Activated CD4-positive, CD25-positive, alpha-beta regulatory T cell treated with anti-CD3 and anti-CD28 coated beads, Interleukin-2, amount 50 U/mL, for 72 hours (primary cell): Measurements from ENCODE around the gene IFNA14.
"Not testable (repeated sequence)": the region's sequence is repeated elsewhere in the genome, so short reads cannot be mapped to it uniquely, and the experiment has no call there.

Source experiments
- DNase-seq: peaks from one replicate; pipeline ENCODE4 v3.0.0; 2021

The IFNA14 gene

DNA sequence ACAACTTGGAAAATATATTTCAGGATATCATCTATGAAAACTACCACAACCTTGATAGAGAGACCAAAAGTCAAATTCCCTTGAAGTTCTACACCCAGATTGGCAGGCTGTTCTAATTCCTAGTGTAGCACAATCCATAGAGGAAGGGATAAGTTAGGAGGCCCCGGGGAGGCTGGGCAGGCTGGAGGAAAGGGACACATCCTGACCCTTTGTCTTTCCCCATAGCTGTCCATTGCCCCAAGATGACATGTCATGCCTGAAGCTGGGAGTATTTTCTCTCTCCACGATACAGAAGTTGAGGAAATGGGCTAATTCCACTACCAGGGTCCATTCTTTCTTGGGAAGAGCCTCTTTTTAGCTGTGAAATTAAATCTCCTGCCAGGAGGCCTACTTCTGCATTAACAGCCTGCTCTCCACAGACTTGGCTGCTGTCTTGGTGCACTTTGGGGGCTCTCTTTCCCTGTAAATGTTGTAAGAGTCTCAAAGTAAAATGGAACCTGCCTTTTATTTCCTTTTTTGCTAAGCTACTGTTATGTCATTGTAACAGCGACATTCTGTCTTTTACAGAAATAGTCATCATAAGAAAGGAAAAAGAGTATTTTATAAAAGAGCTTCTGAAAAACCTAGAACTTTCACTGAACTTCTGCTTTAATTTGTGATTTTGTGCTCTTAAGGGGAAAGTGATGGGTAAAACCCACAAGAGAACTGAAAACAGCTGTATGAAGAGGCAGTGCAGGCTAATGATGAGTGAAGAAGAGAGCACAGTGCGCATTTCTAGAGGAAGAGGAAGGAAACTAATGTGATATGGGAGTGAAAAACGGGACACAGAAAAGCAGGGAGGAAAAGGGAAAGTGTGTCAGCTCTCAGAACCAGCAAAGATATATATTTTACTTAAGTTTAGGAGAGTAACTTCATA is 26.1 kb downstream of the IFNA14 start:
- DNase-seq: not testable (repeated sequence)

GRCh38 chr9:21212160-21212559 is 27.6 kb downstream of the IFNA14 start:
- DNase-seq: not testable (repeated sequence)

DNA sequence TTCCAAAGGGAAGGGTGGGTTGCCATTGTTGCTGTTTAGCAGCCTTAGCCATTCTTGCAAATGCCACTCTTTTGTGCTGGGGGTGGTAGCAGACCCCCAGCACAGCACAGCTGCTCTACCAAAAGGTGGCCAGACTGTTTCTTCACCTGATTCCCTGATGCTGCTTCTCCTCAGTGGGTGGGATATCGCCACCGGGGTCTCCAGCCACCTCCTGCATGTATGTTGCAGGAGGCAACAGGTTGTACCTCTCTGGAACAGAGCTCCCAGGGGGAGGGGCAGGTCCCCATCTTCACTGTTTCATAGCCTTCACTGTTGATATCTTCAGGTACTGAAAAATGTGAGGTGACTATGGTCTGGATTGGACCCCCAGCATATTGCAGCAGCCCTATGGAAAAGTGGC is 29.0 kb downstream of the IFNA14 start:
- DNase-seq: not testable (repeated sequence)

DNA sequence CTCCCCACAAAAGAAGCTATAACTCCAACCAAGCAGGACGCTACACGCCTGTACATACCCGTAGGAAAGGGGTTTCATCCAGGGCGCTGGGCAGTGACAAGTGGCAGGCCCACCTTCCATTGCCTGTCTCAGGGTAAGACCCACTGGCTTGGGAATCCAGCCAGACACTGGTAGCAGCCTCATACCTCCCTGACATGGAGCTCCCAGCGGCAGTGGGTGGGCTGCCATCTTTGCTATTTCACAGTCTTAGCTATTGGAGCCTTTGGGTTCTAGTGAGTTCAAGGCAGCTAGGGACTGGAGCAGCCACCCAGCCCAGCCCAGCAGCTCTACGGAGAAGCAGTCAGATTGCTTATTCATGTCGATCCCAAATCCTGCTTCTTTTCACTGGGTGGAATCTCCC is 29.5 kb downstream of the IFNA14 start:
- no peak for DNase-seq

- not testable (repeated sequence) for DNase-seq
Measured at GRCh38 chr9:21207043-21207442, 32.8 kb downstream of the IFNA14 start, which contains the start of gene IFNA10. IFNA10 (minus strand) TSS chr9:21207143; CDS start chr9:21207097, 46 bp downstream.

DNA sequence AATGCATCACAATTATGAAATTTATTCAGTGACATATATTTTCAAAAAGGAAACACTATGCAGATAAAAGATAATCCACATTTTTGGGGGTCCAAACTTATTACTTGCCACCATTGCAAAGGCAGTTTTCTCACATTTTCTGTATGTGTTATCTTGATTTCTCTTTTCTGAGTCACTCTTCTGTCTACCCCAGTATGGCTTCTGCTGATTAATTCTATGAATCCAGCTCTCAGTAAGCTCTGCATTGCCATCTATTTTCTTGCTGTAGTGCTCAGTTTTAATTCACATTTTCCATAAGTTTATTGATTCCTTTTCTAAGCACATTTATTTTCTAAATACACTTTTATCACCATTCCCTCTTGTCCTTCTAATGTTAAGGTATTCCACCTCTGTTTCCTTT is 34.6 kb downstream of the IFNA14 start:
- DNase-seq: no peak

DNA sequence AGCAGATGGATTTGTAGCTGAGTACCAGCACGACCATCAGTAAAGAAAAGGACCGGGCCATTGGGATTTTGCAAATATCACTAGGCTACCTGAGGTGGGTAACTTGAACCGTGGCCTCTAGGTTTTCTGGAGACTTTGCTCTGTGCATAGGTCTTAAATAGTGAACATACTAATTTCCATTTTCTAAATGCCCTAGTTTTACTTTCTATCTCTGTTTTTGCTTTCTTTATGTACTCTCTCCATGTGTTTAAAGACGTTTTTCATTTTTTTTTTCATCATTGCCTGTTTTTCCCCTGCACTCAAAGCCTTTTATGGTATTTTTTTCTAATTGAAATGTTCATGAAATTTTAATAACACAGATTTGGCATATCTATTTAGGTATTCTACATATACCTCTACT is 37.7 kb downstream of the IFNA14 start, which contains the start of gene IFNA7:
Gene IFNA7 (minus strand): TSS at position 101 of the 400 bp plus-strand sequence. CDS start 40 bp downstream, at position 61.
- not testable (repeated sequence) for DNase-seq

DNA sequence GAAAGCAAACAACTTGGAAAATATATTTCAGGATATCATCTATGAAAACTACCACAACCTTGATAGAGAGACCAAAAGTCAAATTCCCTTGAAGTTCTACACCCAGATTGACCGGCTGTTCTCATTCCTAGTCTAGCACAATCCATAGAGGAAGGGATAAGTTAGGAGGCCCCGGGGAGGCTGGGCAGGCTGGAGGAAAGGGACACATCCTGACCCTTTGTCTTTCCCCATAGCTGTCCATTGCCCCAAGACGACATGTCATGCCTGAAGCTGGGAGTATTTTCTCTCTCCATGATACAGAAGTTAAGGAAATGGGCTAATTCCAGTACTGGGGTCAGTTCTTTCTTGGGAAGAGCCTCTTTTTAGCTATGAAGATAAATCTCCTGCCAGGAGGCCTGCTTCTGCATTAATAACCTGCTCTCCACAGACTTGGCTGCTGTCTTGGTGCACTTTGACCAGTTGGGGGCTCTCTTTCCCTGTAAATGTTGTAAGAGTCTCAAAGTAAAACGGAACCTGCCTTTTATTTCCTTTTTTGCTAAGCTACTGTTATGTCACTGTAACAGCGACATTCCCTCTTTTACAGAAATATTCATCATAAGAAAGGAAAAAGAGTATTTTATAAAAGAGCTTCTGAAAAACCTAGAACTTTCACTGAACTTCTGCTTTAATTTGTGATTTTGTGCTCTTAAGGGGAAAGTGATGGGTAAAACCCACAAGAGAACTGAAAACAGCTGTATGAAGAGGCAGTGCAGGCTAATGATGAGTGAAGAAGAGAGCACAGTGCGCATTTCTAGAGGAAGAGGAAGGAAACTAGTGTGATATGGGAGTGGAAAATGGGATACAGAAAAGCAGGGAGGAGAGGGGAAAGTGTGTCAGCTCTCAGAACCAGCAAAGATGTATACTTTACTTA is 44.7 kb downstream of the IFNA14 start:
- not testable (repeated sequence) for DNase-seq
